ENCODE measurements around the gene PPHLN1.

The PPHLN1 gene

GRCh38 chr12:42485823-42486222, 159.9 kb downstream of the PPHLN1 start:
- Histone ChIP-seq H3K4me1 (ENCODE audit: control insufficient read depth, insufficient read depth, low read length, poor library complexity, severe bottlenecking) (peaks cover 5% of the 10 kb centered on the region), H3K9me3 (ENCODE audit: control insufficient read depth, low read length) (no peaks in the 10 kb centered on the region), H3K27ac (ENCODE audit: insufficient read depth, low read length, poor library complexity, severe bottlenecking) (no peak overlapping the region), H3K27me3 (replicated peaks; ENCODE audit: control insufficient read depth, insufficient read depth, low read length, poor library complexity, severe bottlenecking) (peaks cover 32% of the 10 kb centered on the region), H3K36me3 (ENCODE audit: control insufficient read depth, insufficient read depth, low read length) (no peaks in the 10 kb centered on the region), H3K4me3 (ENCODE audit: insufficient read depth, low read depth, low read length, poor library complexity, severe bottlenecking) (no peak overlapping the region)
- DNase-seq = no peak

GRCh38 chr12:42486407-42486806, 160.4 kb downstream of the PPHLN1 start:
- Histone ChIP-seq H3K27me3 (replicated peaks; ENCODE audit: control insufficient read depth, insufficient read depth, low read length, poor library complexity, severe bottlenecking) (peaks cover 28% of the 10 kb centered on the region), H3K9me3 (ENCODE audit: control insufficient read depth, low read length) (no peaks in the 10 kb centered on the region), H3K27ac (ENCODE audit: insufficient read depth, low read length, poor library complexity, severe bottlenecking) (no peak overlapping the region), H3K4me3 (ENCODE audit: insufficient read depth, low read depth, low read length, poor library complexity, severe bottlenecking) (no peak overlapping the region), H3K36me3 (ENCODE audit: control insufficient read depth, insufficient read depth, low read length) (no peaks in the 10 kb centered on the region), H3K4me1 (ENCODE audit: control insufficient read depth, insufficient read depth, low read length, poor library complexity, severe bottlenecking) (peaks cover 5% of the 10 kb centered on the region)
- no peak for DNase-seq

GRCh38 chr12:42490261-42490842, 164.4 kb downstream of the PPHLN1 start:
- Histone ChIP-seq H3K9me3 (ENCODE audit: control insufficient read depth, low read length) (no peaks in the 10 kb centered on the region), H3K36me3 (ENCODE audit: control insufficient read depth, insufficient read depth, low read length) (no peaks in the 10 kb centered on the region), H3K4me3 (ENCODE audit: insufficient read depth, low read depth, low read length, poor library complexity, severe bottlenecking) (no peak overlapping the region), H3K27ac (ENCODE audit: insufficient read depth, low read length, poor library complexity, severe bottlenecking) (no peak overlapping the region), H3K4me1 (ENCODE audit: control insufficient read depth, insufficient read depth, low read length, poor library complexity, severe bottlenecking) (no peaks in the 10 kb centered on the region), H3K27me3 (replicated peaks; ENCODE audit: control insufficient read depth, insufficient read depth, low read length, poor library complexity, severe bottlenecking) (no peaks in the 10 kb centered on the region)
- no peak for DNase-seq

All from effector memory CD4-positive, alpha-beta T cell (primary cell).